Panc1 (cell line): Measurements from ENCODE around the gene ZBTB7B. TPM values are rescaled to one million over a fixed set of nuclear protein-coding genes. Genes with fewer than 3 reads are reported as not detected.

ENCODE experiments used
- ATAC-seq: fragments of 200-7000 bp; cut with Tn5 transposase; 2 replicates; pipeline ENCODE4 v1.9.1; 2020; ENCODE audit warnings: mild to moderate bottlenecking, moderate library complexity
- BruUV-seq: library from RNA; stranded (reverse); fragments of 400-500 nt; replicated peaks from 2 replicates; lab custom pipeline; 2021; lab: Mats Ljungman, UMichigan
- CTCF ChIA-PET: fragments of 300-600 bp; sonication (Branson Sonifier 250); formaldehyde crosslinking; loops from one replicate; lab custom pipeline; 2022; ENCODE audit warnings: antibody characterized with exemption; lab: Charles Lee
- POLR2A ChIA-PET: fragments of 300-600 bp; sonication (Branson Sonifier 250); formaldehyde crosslinking; loops from one replicate; lab custom pipeline; 2022; ENCODE audit warnings: antibody characterized with exemption; lab: Charles Lee
- DNase-seq: peaks from one replicate; pipeline ENCODE4 v3.0.0-alpha.2; 2010; ENCODE audit warnings: low read depth, low spot score
- H3K27ac ChIP-seq: 2 replicates; pipeline ENCODE4 v1.5.1; 2011; ENCODE audit warnings: mild to moderate bottlenecking, low read length, inconsistent platforms
- H3K27me3 ChIP-seq: fragments of 200-500 bp; sonication (Bioruptor generic); 2 replicates; pipeline ENCODE4 v1.6.0; 2014; ENCODE audit warnings: low read length, inconsistent platforms; ENCODE audit not compliant: control insufficient read depth, insufficient read depth
- H3K36me3 ChIP-seq: fragments of 200-500 bp; sonication (Bioruptor generic); 2 replicates; pipeline ENCODE4 v1.5.1; 2014; ENCODE audit warnings: inconsistent platforms, mild to moderate bottlenecking, low read length, moderate library complexity; ENCODE audit not compliant: control insufficient read depth, insufficient read depth
- H3K4me1 ChIP-seq: 2 replicates; pipeline ENCODE4 v1.5.1; 2011; ENCODE audit warnings: inconsistent platforms, mild to moderate bottlenecking, low read length, moderate library complexity; ENCODE audit not compliant: control insufficient read depth, insufficient read depth
- H3K4me3 ChIP-seq, 2 experiments: 2 replicates each; pipeline ENCODE4 v1.5.1; 2011 to 2012; ENCODE audit warnings: low read depth in 2 of 2, low read length in 2 of 2, mild to moderate bottlenecking in 2 of 2, inconsistent platforms in 1 of 2, moderate library complexity in 1 of 2
- H3K9me3 ChIP-seq: fragments of 200-500 bp; sonication (Bioruptor generic); 2 replicates; pipeline ENCODE4 v1.5.1; 2014; ENCODE audit warnings: low read depth, mild to moderate bottlenecking, inconsistent platforms, low read length, moderate library complexity; ENCODE audit not compliant: control insufficient read depth, insufficient read depth
- POLR2AphosphoS5 ChIP-seq: IDR thresholded peaks from 2 replicates; pipeline ENCODE4 v1.6.1; 2012; ENCODE audit warnings: mild to moderate bottlenecking, low read depth, low read length, moderate library complexity
- SIN3A ChIP-seq: IDR thresholded peaks from 2 replicates; pipeline ENCODE4 v1.6.1; 2012; ENCODE audit warnings: low read depth, mild to moderate bottlenecking, low read length, moderate library complexity, borderline replicate concordance; ENCODE audit not compliant: insufficient read depth
- TCF7L2 ChIP-seq: IDR thresholded peaks from 2 replicates; pipeline ENCODE4 v1.6.1; 2011; ENCODE audit warnings: mild to moderate bottlenecking, low read depth, low read length, inconsistent platforms
- in situ Hi-C: cut with HindIII; loops from 2 replicates; pipeline ENCODE4 v1.10.0; 2016; ENCODE audit warnings: low sequenced_read_pairs, low pct_unique_long_range_greater_than_20kb
- intact Hi-C: fragments of 100-400 bp; cut with micrococcal nuclease; formaldehyde crosslinking; loops from one replicate; pipeline ENCODE4 v1.10.0; 2022; ENCODE audit not compliant: unreplicated experiment
- total RNA-seq: library from RNA; stranded (reverse); gene quantifications from one replicate; pipeline ENCODE4 v1.2.1, GENCODE V29; 2021; ENCODE audit not compliant: unreplicated experiment
- TF ChIP-seq, protein P1 (sequence below), 2 experiments: IDR thresholded peaks; 2 replicates each; pipeline ENCODE4 v1.6.1; 2011 to 2012; ENCODE audit warnings: low read depth in 2 of 2, control low read depth in 1 of 2, low read length in 1 of 2, mild to moderate bottlenecking in 1 of 2, moderate library complexity in 1 of 2; ENCODE audit not compliant: insufficient read depth in 1 of 2
- TF ChIP-seq, protein P2 (sequence below): fragments of 450-650 bp; IDR thresholded peaks from 2 replicates; pipeline ENCODE4 v1.5.1; 2017; ENCODE audit warnings: mild to moderate bottlenecking

The ZBTB7B gene
- total RNA-seq, 1 experiment from 2014 or later, result 55.8 TPM

DNA sequence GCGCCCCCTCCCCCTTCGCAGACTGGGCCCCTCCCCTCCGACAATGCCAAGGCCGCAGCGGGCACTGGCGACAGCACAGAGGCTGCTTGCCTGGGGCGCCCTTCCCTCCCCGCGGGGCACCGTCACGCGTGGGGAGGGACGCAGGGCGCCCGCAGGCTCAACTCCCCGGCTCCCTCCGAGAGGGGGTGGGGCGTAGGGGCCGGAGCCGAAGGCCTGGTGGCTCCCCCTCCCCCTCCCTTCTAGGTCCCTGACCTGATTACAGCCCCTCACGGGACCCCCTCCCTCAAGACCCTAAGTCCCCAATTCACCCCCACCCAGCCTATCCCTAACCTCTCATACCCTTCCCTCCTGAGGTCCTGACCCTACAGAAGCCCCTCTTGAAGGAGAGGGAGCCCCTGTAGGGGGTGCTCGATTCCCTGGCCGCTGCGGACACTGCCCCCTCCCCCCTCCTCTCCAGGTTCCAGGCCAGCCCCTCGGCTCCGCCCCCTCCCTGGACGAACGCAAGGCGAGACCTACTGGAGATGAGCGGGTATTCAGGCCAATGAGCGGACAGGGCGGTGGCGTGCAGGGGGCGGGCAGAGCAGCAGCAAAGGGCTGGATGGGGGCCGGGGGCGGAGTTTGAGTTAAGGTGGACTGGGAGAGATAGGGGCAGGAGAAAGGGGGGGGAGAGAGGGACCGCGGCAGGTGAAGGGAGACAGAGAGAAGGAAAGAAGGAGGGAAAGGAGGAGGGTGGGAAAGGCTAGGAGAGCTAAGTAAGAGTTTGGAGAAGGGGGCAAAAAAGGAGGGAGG lies 733 bp upstream of the ZBTB7B start:
- intact Hi-C loops, result loop anchor here (5.0 kb wide), 1 partner anchor 275 kb away; no protein-coding TSS in a partner anchor
- peak; percentile 97 for DNase-seq

DNA sequence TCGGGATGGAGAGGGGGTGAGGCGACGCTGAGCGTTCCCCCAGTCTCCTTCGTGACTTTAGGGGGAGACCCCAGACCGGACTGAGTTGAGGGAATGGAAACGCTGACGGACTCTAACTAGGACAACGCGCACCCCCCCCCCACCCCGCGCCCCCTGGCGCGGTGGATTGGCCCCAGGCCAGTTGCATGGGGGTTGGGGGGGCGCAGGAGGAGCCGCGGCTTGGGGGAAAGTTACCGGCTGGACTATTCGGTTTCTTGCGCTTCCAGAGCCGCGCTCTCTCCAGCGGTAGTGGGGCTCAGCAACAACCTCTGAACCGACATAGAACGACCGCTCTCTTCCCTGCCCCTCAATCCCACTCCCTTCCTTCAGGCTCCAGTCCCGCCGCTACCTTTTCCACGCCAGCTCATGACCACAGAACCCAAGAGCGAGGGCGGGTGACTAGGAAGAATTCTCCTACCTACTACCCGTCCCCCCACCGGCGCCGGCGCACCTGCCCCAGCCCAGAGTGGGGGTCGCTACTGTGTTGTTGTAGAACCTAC lies 694 bp downstream of the ZBTB7B start:
- Histone ChIP-seq H3K9me3 (no peaks in the 10 kb centered on the region), H3K27me3 (no peaks in the 10 kb centered on the region), H3K27ac (peak overlapping the region; percentile 99), H3K36me3 (peaks cover 5% of the 10 kb centered on the region; the same call in 1 of the 2 replicates), H3K4me3 (peak overlapping the region; percentile 80 to 98), H3K4me1 (peaks cover 45% of the 10 kb centered on the region)
- intact Hi-C loops, result loop anchor here (5.0 kb wide), 1 partner anchor 276 kb away; no protein-coding TSS in a partner anchor
- in situ Hi-C loops, result no loop called here
- BruUV-seq, result TSS peak; percentile 38
- TF ChIP-seq SIN3A (0 out of 2 replicates have a peak, but pooled peaks have one; percentile 53), POLR2AphosphoS5 (no peak; the same call in 1 of the 2 replicates)
- TF ChIP-seq, protein P1, sequence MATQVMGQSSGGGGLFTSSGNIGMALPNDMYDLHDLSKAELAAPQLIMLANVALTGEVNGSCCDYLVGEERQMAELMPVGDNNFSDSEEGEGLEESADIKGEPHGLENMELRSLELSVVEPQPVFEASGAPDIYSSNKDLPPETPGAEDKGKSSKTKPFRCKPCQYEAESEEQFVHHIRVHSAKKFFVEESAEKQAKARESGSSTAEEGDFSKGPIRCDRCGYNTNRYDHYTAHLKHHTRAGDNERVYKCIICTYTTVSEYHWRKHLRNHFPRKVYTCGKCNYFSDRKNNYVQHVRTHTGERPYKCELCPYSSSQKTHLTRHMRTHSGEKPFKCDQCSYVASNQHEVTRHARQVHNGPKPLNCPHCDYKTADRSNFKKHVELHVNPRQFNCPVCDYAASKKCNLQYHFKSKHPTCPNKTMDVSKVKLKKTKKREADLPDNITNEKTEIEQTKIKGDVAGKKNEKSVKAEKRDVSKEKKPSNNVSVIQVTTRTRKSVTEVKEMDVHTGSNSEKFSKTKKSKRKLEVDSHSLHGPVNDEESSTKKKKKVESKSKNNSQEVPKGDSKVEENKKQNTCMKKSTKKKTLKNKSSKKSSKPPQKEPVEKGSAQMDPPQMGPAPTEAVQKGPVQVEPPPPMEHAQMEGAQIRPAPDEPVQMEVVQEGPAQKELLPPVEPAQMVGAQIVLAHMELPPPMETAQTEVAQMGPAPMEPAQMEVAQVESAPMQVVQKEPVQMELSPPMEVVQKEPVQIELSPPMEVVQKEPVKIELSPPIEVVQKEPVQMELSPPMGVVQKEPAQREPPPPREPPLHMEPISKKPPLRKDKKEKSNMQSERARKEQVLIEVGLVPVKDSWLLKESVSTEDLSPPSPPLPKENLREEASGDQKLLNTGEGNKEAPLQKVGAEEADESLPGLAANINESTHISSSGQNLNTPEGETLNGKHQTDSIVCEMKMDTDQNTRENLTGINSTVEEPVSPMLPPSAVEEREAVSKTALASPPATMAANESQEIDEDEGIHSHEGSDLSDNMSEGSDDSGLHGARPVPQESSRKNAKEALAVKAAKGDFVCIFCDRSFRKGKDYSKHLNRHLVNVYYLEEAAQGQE (IDR thresholded peaks at IDR 0.05; ENCODE audit: insufficient read depth in 1 of 2, low read depth in 2 of 2, low read length in 1 of 2), result no peak
- ChIA-PET POLR2A (no interaction called here), CTCF (no interaction called here)
- no peak for ATAC-seq
- no peak for DNase-seq

More for the DNA sequence above, 733 bp upstream of the ZBTB7B start:
- POLR2A ChIA-PET, result interaction anchor here (0.6 to 0.7 kb wide), 2 partner anchors 28 to 42 kb away, joined by 3 read pairs; partner anchors contain the start of gene CKS1B
- no TSS peak for BruUV-seq
- peak; percentile 80 for ATAC-seq
- no peaks in the 10 kb centered on the region for H3K27me3 ChIP-seq
- peaks cover 33% of the 10 kb centered on the region for H3K4me1 ChIP-seq
- peaks cover 5% of the 10 kb centered on the region; the same call in 1 of the 2 replicates for H3K36me3 ChIP-seq
- TF ChIP-seq SIN3A, result no peak
- no peak for TF ChIP-seq TCF7L2
- 0 out of 2 replicates have a peak, but pooled peaks have one; percentile 30 for TF ChIP-seq POLR2AphosphoS5
- TF ChIP-seq, protein P1 (IDR thresholded peaks at IDR 0.05; ENCODE audit: insufficient read depth in 1 of 2, low read depth in 2 of 2, low read length in 1 of 2), result no peak
- TF ChIP-seq, protein P2, sequence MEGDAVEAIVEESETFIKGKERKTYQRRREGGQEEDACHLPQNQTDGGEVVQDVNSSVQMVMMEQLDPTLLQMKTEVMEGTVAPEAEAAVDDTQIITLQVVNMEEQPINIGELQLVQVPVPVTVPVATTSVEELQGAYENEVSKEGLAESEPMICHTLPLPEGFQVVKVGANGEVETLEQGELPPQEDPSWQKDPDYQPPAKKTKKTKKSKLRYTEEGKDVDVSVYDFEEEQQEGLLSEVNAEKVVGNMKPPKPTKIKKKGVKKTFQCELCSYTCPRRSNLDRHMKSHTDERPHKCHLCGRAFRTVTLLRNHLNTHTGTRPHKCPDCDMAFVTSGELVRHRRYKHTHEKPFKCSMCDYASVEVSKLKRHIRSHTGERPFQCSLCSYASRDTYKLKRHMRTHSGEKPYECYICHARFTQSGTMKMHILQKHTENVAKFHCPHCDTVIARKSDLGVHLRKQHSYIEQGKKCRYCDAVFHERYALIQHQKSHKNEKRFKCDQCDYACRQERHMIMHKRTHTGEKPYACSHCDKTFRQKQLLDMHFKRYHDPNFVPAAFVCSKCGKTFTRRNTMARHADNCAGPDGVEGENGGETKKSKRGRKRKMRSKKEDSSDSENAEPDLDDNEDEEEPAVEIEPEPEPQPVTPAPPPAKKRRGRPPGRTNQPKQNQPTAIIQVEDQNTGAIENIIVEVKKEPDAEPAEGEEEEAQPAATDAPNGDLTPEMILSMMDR, result peak; percentile 80; the same call in 1 of the 2 replicates
- peak overlapping the region; percentile 94 for H3K27ac ChIP-seq
- peak overlapping the region; percentile 69 to 74 for H3K4me3 ChIP-seq
- H3K9me3 ChIP-seq, result no peaks in the 10 kb centered on the region
- in situ Hi-C loops, result no loop called here
- CTCF ChIA-PET, result interaction anchor here (0.6 to 1.8 kb wide), 4 partner anchors 14 to 165 kb away, joined by 3 to 6 read pairs (median 4); no protein-coding TSS in a partner anchor
